SH-SY5Y (cell line): ENCODE results near the gene DLL3.

ENCODE experiments used
- GATA2 ChIP-seq: IDR thresholded peaks from 2 replicates; pipeline ENCODE4 v1.6.1; 2011; ENCODE audit warnings: mild to moderate bottlenecking, low read depth, low read length
- GATA3 ChIP-seq: IDR thresholded peaks from 2 replicates; pipeline ENCODE4 v1.6.1; 2011; ENCODE audit warnings: low read depth, mild to moderate bottlenecking, low read length, moderate library complexity

DNA sequence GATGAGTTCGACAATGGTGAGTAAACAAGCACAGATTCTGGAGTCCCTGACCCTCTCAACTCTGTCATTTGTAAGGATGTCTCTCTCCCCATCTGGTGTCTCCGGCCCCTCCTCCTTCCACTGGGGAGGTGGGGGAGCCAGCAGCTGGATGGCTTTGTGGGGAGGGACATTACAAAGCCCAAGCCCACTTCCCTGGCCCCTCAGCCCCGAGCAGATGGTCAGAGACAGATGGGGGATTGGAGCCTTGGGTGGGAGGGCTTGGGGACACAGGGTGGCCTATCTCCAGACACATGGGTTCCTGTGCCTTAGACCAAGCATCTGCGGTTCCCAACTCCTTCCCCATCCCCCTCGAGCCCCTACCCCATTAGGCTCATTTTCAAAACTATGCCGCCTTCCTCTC is 15.6 kb upstream of the DLL3 start:
- TF ChIP-seq GATA3 = no peak
- TF ChIP-seq GATA2 = no peak
